Sciatic nerve (tissue), 2 donors: ENCODE results near the gene RPS6KA6. TPM values are rescaled to one million over a fixed set of nuclear protein-coding genes. Genes with fewer than 3 reads are reported as not detected.

Source experiments
- ATAC-seq: fragments of 200-7000 bp; cut with Tn5 transposase; one replicate; pipeline ENCODE4 v1.9.1; 2020; ENCODE audit warnings: mild to moderate bottlenecking, moderate library complexity
- DNase-seq: peaks from one replicate; pipeline ENCODE4 v3.0.0-alpha.2; 2020; ENCODE audit warnings: low spot score
- intact Hi-C: fragments of 100-400 bp; cut with DNase I; formaldehyde crosslinking; loops from one replicate; pipeline ENCODE4 v1.14.2; 2022
- microRNA-seq: library from miRNA; unstranded; fragments of <30 nt; microRNA quantifications from one replicate; pipeline ENCODE4 v1.2.0, GENCODE V29; 2020
- total RNA-seq: library from RNA; stranded (reverse); fragmentation: NEBNext Ultra II Directional; extraction: Animal tissue kit (Norgen Biotek cat#: 25700); gene quantifications from one replicate; pipeline ENCODE4 v1.2.1, GENCODE V29; 2021
- donor health status: DM: no; HTN: no; CAD: no.
- donor health status: DM: no; HTN: no; CAD: no.

The RPS6KA6 gene
- total RNA-seq, 1 donor from 2014 or later, result 2.7 TPM

GRCh38 chrX:84047339-84047738, 140.7 kb downstream of the RPS6KA6 start:
- no peak for ATAC-seq
- no peak for DNase-seq
- intact Hi-C loops, result no loop called here

GRCh38 chrX:84046403-84046984, 141.5 kb downstream of the RPS6KA6 start:
- DNase-seq (no peak), ATAC-seq (peak; percentile 62)
- intact Hi-C loops, result no loop called here

GRCh38 chrX:84044051-84044450, 143.9 kb downstream of the RPS6KA6 start:
- ATAC-seq (no peak), DNase-seq (no peak)
- intact Hi-C loops, result no loop called here

Small RNAs within 50 kb of the gene (microRNA-seq; reads per million reads assigned to microRNA genes)
- gene MIR548I4, result not detected
